Stimulated activated naive CD8-positive, alpha-beta T cell treated with anti-CD3 and anti-CD28 coated beads, Interleukin-15, Interleukin-2, amounts not matched to agents 100 ng/mL and 50 ng/mL, for 24 hours (primary cell): ENCODE measurements around the gene CELA2B.

ENCODE experiments used
- H3K27ac Mint-ChIP-seq: one replicate; pipeline ENCODE4 v1.8.0; 2021; ENCODE audit warnings: mild to moderate bottlenecking, mixed read lengths
- H3K27me3 Mint-ChIP-seq: one replicate; pipeline ENCODE4 v1.8.0; 2021; ENCODE audit warnings: mixed read lengths
- H3K36me3 Mint-ChIP-seq: one replicate; pipeline ENCODE4 v1.8.0; 2021; ENCODE audit warnings: low read depth, mixed read lengths
- H3K4me1 Mint-ChIP-seq: one replicate; pipeline ENCODE4 v1.8.0; 2021; ENCODE audit warnings: low read depth, mixed read lengths
- H3K4me3 Mint-ChIP-seq: one replicate; pipeline ENCODE4 v1.8.0; 2021; ENCODE audit warnings: mild to moderate bottlenecking, mixed read lengths
- H3K9me3 Mint-ChIP-seq: one replicate; pipeline ENCODE4 v1.8.0; 2021; ENCODE audit warnings: mixed read lengths

The CELA2B gene

GRCh38 chr1:15540186-15540585 is 64.3 kb downstream of the CELA2B start:
- peaks cover 2% of the 10 kb centered on the region for H3K4me1 Mint-ChIP-seq
- no peak overlapping the region for H3K4me3 Mint-ChIP-seq
- no peaks in the 10 kb centered on the region for H3K9me3 Mint-ChIP-seq
- peaks cover 58% of the 10 kb centered on the region for H3K36me3 Mint-ChIP-seq
- no peaks in the 10 kb centered on the region for H3K27me3 Mint-ChIP-seq
- no peak overlapping the region for H3K27ac Mint-ChIP-seq
